Activated CD4-positive, alpha-beta T cell treated with anti-CD3 and anti-CD28 coated beads, Interleukin-2, amount 50 U/mL, for 4 hours (primary cell): ENCODE results near the gene DYNC2H1.
"Not testable (repeated sequence)": the region's sequence is repeated elsewhere in the genome, so short reads cannot be mapped to it uniquely, and the experiment has no call there.

Experiments used
- DNase-seq, 2 experiments: peaks; one replicate each; pipeline ENCODE4 v3.0.0-alpha.2; 2020

The DYNC2H1 gene

DNA sequence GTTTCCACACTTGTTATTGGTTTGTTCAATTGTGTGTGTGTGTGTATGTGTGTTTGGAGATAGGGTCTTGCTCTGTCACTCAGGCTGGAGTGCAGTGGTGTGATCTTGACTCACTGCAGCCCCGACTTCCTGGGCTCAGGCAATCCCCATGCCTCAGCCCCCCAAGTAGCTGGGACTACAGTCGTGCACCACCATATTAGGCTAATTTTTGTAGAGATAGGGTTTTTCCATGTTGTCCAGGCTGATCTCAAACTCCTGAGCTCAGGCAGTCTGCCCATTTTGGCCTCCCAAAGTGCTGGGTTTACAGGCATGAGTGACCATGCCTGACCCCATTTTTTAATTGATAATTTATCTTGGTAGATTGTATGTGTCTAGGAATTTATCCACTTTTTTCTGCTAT is 263.7 kb downstream of the DYNC2H1 start:
- no peak for DNase-seq

GRCh38 chr11:103374227-103374626 is 265.0 kb downstream of the DYNC2H1 start:
- DNase-seq: not testable (repeated sequence)

DNA sequence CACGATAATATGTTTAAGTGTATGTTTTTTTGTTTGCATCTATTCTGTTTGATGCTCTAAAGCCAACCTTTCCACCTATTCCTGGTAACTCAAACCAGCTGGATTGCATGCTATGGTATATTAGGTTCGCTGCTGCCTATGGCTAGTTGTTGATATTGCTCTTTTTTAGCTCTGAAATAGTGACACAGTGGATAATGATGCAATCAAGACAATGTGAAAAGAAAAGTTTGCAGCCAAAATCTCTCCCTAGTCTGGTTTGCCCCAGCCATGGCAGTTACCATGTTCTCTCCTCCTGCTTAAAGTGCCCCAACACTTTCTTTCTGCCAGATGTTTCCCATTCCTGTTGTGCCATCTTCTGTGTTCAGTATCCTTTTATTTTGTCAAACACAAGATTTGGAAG is 269.7 kb downstream of the DYNC2H1 start:
- DNase-seq: no peak

DNA sequence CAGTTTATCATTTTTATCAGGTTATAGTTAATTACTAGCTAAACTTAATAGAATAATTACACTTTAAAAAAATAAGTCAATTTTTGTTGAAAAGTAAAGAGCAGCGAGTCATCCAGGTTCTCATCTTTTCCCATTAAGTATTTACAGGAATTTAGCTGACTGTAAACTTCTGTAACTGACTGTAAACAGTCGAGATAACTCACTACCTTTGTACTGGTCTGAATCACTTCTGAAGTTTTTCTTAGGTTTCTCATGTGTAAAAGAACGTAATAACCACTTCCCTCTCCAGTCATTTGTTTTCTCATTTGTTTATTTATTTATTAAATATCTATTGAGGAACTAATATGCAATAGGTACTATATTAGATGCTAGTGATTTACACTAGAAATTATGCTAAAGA is 270.8 kb downstream of the DYNC2H1 start:
- no peak for DNase-seq

DNA sequence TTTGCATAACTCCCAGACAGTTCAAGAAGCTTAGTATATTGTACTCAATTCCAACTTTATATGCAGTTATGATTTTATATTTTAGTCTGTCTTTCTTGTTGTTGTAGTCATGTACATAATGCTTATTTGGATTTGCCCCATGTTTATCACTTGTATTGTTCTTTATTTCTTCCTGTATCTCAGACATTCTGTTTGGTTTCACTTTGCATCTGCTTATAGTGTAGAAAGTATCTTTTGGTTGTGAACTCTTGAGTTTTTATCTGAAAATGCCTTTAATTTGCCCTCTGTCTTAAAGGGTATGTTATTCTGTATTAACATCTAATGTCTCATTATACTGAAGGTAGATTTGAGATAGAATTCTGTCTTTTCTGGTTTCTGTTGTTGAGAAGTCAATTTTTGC is 275.4 kb downstream of the DYNC2H1 start:
- DNase-seq: no peak

- no peak for DNase-seq
Measured at GRCh38 chr11:103395612-103396011, 286.4 kb downstream of the DYNC2H1 start.

DNA sequence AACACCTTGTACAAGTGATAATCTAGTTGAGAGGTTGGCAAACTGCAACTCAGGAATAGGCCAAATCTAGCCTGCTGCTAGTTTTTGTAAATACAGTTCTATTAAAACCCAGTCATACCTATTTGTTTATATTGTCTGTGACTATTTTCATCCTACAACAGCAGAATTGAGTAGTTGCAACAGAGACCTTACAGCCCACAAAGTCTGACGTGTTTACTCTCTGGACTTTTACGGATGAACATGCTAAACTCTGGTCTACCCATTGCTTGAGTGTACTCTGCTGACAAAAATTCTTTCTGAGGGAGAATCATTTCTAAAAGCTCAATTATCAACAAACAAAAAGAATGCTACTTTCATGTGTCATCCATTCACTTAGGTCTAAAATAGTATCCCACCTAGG is 287.0 kb downstream of the DYNC2H1 start:
- DNase-seq: no peak

- DNase-seq: no peak
Measured at GRCh38 chr11:103397369-103397768, 288.1 kb downstream of the DYNC2H1 start.

DNA sequence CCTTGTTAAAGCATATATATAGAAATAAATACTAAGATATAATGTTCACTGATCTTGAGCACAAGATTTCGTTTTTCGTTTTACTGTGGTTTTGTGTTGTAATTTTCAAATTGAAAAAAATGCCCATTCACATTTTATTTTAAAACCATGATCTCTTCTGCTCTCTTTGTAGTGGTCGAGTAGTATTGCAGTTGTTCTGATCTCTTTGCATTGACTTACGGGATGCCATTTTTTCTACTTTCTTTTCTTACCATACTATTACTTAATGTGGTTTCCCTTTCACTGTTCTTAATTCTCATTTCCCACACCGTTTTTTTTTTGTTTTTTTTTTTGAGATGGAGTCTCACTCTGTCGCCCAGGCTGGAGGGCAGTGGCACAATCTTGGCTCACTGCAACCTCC is 289.6 kb downstream of the DYNC2H1 start:
- DNase-seq: no peak

DNA sequence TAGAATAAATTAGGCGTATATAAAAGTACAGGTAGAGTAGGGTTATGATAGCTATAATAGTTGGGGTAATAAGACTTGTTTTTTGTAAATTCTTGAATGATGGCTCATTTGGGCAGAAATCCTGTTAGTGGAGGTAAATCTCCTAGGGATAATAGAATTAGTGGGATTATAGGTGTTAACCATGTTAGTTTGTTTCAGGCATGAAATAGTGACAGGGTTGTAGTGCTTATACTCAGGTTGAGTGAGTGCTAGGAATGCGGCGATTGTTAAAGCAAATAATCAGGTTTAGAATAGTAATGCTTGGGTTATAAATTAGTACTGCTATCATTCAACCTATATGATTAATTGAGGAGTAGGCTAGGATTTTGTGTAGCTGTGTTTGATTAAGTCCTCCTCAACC is 297.1 kb downstream of the DYNC2H1 start:
- no peak for DNase-seq

- no peak for DNase-seq
Measured at GRCh38 chr11:103407641-103408040, 298.4 kb downstream of the DYNC2H1 start.

DNA sequence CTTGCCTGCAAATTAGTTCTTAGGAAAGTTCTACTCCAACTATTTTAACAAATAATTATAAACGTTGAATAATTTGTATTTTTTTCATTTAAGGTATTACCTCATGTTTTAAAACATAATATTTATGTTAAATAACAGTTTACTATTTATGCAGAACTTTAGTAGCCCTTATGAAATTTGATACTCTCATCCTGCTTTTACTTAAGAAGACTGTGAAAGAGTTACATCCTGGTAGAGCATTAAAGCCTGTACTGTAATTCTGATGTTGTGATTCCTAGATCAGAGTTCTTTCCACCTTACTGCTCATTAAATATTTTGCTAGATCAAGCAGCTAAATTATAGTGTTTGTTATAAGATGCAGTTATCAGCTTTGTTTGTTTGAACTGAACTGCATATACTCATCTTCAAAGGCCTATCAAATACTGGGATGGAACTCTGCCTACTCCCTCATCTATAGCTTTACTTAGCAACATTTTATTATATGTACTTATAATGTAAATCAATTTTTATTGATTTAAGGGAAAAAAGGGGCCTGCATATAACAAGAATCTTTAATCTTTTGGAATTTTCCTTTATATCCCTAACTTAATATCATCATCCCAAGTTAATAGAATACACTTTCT is 304.2 kb downstream of the DYNC2H1 start:
- no peak for DNase-seq

GRCh38 chr11:103418014-103418413 is 308.8 kb downstream of the DYNC2H1 start:
- DNase-seq: no peak

DNA sequence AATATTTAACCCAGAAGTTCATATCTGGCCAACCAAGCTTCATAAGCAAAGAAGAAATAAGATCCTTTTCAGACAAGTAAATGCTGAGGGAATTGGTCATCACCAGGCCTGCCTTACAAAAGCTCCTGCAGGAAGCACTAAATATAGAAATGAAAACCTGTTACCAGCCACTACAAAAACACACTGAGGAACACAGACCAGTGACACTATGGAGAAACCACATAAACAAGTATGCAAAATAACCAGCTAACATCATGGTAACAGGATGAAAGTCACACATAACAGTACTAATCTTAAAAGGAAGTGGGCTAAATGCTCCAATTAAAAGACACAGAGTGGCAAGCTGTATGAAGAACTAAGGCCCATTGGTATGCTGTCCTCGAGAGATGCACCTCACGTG is 311.4 kb downstream of the DYNC2H1 start:
- DNase-seq: no peak

- DNase-seq: no peak
Measured at GRCh38 chr11:103433386-103434072, 324.3 kb downstream of the DYNC2H1 start.

GRCh38 chr11:103434073-103434411 is 324.8 kb downstream of the DYNC2H1 start:
- no peak for DNase-seq

- no peak for DNase-seq
Measured at GRCh38 chr11:103436131-103436770, 327.0 kb downstream of the DYNC2H1 start.

- DNase-seq: no peak
Measured at GRCh38 chr11:103441021-103441420, 331.8 kb downstream of the DYNC2H1 start.

- DNase-seq: no peak
Measured at GRCh38 chr11:103448966-103449365, 339.7 kb downstream of the DYNC2H1 start.

DNA sequence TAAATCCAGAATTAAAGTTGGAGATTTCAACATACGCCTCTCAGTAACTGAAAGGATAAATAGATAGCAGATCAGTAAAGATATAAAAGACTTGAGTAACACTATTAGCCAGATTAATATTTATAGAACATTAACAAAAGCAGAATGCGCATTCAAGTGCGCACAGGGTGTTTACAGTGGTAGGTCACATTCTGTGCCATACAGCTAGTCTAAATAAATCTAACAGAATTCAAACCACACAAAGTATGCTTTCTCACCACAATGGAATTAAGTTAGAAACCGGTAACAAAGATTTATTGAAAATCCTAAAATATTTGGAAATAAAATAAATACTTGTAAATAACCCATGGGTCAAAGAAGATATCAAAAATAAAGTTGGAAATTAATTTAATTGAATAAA is 341.0 kb downstream of the DYNC2H1 start:
- no peak for DNase-seq

- DNase-seq: no peak
Measured at GRCh38 chr11:103453126-103453525, 343.9 kb downstream of the DYNC2H1 start.

GRCh38 chr11:103453915-103454709 is 344.9 kb downstream of the DYNC2H1 start:
- no peak for DNase-seq

GRCh38 chr11:103464420-103464819 is 355.2 kb downstream of the DYNC2H1 start:
- no peak for DNase-seq
